Activated gamma-delta T cell (primary cell): ENCODE data around the gene HDAC11.
"Not testable (repeated sequence)": the region's sequence is repeated elsewhere in the genome, so short reads cannot be mapped to it uniquely, and the experiment has no call there.

Experiments
- DNase-seq: peaks from one replicate; lab custom pipeline; 2025; lab: John Stamatoyannopoulos, UW

HDAC11 gene

DNA sequence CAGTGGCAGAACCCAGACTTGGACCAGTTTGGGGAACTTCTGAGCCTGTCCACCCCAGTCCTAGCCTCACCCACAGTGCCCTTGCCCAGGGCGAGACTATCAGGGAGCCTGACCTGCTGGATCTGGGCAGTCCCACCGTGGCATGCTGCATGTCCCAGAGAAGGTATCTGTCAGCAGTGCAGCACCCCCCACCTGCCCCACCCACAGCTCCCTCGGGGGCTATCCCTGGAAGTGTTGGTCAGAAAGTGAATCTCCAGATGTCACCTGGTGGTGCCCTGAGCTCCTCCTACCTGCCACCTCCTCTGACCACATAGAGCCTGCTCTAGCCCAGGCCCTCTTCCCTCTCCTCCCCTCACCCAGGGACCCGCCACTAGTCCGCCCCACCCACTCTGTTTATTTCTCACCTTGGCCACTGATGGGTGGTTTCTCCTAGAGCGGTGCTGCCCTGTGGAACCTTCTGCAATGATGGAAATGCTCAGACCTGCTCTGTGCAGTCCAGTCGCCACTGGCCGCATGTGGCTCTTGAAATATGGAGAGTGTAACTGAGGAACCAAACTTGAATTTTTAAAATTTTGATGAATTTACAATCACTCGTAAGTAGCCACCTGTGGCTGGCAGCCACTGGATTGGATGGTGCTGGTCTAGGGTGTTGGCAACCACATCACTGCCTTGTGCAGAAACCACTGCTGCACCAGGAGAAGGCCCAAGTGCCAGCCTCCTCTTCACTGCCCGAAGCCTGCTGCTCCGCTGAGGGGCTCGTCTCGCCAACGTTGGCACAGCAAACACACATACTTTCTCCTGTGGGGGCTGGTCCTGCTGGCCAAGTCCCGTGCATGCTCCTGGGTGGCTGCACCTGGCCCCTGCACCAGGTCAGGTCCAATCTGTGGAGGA, 13.1 kb downstream of the HDAC11 start:
- no peak for DNase-seq

DNA sequence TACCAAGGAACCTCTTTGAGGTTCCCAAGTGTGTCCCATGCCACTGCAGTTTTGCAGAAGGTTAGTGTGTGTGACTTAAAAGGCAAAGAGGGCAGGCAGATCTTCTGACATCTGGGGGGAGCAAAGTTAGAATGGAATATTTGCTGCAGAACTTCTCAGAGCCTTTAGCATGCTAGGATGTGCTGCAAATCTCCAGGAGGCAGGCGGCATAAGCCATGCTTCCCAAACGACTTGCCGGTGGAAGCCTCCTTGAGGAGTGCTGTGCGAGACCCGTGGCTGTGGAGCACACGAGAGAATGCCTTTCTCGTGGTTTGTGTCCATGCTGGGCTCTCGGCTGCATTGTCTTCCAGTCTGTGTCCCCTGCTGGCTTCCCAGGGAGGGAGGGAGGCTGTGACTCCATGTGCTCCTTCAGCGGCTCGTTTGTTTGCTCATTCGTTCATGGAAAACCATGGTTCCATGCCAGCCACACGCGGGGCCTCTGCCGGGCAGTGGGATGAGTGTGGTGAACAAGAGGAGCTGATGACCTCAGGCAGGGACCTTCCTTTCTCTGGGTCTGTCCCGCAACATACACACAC, 13.8 kb downstream of the HDAC11 start:
- DNase-seq: no peak

DNA sequence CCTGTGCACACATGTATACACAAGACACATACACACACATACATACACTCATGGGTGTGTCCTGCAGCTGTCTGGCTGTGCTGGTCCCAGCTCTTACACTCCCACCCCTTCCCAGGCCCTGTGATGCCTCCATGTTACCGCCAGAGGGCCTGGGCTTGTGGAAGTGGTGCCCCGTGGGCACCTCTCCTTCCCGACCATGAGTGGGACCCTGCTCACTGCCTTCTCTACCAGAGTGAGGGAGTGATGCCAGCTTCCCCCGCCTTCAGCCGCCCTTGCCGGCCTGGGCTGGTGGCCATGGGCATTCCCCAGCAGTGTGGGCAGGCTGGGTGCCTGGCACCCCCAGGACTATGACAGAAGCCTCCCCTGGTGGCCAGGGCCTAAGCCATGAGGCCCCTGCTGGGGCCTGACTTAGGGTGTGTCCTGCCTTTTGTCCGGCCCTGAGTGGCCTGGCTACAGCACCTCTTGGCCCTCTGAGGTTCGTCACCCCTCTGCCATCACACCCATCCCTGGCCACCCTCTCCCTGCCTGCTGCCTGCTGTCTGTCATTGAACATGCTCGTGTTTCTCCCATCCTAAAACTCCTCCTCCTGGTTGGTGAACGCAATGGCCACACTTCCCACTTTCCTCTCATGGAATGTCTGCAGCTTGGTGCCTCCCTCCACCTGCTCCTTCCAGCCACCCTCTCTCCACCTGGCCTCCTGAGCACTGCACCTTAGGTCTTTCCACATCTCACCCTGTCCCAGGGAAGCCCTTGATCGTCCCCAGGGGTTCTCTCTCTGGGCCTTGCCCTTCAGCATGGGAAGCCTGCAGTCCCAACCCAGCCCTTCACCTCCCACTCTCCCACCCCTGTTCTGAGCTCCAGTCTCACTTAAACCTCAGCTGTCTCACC, 14.6 kb downstream of the HDAC11 start:
- no peak for DNase-seq

DNA sequence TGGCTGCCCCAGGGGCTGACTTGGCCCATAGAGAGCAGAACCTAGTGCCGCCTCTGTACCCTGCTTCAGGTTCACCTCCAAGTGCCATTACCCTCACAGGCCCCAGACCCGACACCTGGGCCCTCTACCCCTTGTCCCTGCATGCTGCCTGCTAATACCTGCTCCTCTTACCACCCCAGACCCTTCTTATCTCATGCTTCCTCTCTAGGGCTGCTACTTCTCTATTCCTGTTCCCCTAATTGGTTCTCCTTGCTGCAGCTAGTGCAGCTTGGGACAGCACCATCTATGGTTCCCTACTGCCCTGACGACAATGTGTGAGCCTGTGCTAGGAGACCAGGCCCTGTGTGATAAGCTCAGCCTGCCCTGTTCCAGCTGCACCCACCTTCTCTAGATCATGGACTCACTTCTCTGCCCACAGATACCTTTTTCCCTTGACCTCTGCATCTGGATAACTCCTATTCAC, 15.3 kb downstream of the HDAC11 start:
- DNase-seq: no peak

DNA sequence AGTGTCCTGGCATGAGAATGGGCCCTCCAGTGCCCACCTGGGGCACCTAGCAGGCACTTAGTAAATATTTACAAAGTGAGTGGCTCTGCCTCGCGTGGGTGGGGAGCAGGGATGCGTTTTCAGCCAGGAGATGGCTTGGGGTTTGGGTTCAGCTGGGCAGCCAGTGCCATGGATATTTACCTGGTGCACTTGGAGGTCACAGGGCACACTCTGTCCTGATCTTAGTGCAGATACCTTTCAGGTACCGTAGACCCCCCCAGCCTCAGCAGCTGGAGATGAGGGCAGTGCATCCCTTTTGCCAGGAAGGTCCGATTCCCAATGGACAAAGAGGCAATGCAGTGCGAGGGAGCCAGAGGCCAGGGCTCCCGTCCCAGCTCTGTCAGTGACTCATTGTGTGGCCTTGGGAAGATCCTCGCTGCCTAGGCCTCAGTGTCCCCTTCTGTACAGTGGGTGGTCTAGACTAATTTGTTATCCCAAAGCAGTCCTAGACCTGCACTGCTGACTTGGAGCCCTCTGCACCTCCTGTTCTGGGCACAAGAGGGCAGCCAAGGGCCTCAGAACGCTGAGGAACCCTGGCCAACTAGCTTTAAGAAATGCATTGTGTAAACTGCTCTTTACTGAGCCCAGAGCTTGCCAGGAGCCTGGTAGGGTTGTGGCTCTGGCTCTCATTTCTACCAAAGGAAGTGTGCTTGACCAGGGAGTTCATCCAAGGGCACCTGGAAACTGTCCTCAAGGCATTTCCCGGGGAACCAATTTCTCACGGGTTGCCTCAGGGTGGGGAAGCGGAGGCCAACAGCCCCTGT, 16.0 kb downstream of the HDAC11 start:
- DNase-seq: no peak

DNA sequence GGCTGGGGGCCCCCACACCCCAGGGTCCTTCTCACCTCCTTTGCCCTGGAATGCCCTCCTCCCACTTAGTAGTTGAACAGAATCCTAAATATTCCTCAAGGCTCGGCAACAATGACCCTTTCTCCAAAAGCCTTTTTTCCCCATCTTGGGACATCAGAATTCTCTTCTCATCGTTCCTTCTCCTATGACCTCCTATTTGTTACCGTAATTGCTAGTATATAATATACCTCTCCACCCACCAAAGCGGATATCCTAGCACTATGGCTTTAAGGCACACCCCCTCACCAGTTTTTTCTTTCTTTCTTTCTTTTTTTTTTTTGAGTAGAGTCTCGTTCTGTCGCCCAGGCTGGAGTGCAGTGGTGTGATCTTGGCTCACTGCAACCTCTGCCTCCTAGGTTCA, 16.8 kb downstream of the HDAC11 start:
- no peak for DNase-seq

DNA sequence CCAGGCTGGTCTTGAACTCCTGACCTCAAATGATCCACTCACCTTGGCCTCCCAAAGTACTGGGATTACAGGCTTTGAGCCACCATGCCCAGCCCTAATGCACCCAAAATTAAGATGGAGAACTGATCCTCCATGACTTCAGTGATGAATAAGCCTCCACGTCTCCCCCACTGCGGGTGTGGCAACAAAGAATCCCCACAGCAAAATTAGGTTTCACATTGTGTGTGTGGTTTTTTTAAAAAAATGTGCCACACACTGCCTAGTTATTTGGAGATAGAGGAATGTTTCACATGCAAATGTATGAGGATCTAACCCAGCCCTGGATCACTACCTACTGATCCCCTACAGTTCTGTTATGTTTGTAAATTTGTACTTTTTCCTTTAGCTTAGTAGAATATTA, 17.3 kb downstream of the HDAC11 start:
- no peak for DNase-seq

DNA sequence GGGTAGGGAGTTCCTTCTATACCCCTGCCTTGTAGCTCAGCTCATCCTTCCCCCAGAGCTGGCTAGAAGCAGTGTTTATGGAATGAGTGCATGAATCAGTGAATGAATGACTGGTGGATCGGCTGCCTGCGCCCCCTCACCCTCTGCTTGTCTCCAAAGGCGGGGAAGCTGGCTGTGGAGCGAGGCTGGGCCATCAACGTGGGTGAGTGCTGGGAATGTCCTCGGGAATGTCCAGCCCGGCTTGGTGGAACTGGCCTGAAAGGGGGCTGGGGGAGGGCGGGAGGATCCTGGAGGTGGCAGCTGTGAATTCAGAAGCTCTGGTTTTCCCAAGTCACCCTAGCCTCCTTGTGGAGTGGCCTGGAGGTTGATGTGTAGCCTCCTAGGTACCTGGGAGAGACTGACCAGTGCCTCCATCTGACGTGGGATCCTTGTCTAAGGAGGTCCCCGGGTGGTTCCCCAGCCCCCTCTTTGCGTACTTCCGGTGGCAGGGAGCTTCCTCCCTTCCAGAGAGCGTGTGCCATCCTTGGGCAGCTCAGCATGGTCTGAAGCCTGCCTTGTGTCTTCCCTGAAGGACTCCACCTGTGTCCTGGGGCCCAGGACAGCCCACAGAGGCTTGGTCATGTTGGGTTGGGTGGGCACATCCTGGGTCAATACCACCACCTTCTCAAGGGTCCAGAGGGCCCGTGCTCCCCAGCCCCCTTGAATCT, 18.4 kb downstream of the HDAC11 start:
- no peak for DNase-seq

DNA sequence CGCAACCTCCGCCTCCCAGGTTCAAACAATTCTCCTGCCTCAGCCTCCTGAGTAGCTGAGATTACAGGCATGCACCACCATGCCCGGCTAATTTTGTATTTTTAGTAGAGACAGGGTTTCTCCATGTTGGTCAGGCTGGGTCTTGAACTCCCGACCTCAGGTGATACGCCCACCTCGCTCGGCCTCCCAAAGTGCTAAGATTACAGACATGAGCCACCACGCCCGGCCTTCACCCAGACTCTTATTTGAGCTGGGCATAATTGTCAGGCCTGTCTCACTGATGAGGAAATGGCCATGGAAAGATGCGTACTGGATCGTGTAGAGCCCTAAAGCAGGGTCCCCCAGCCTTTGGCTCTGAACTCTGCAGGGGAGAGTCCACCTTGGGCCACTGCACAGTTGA, 19.1 kb downstream of the HDAC11 start:
- not testable (repeated sequence) for DNase-seq

DNA sequence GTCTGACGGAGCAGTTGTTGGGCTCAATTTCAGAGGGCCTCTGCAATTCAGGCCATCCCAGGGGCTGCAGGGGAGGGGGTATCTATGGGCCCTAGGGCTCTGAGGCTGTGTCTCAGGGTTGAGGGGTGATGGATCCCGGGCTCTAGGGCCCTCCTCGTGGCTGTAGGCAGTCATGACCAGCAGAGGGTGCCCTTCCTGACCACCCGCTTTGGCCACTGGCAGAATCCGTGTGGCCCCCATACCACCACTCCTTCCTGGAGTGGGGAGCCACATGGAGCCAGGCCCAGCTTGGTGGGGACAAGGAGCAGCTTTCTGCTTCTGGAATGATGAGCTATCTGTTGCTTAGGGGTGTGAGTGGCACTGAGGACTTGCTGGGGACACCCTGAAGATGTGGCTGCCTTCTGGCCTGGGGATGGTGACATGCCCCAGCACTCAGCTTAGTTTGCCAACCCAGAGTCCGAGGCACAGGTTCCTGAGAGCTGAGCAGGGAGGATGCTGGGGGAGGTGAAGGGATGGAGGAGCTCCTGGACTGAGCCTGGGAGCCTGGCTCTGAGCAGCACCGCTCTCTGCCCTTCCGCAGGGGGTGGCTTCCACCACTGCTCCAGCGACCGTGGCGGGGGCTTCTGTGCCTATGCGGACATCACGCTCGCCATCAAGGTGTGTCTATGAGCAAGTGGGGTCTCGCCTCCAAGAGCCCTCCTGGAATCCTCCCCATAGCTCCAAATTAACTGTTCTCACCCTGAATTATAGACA, 20.2 kb downstream of the HDAC11 start:
- DNase-seq: no peak

DNA sequence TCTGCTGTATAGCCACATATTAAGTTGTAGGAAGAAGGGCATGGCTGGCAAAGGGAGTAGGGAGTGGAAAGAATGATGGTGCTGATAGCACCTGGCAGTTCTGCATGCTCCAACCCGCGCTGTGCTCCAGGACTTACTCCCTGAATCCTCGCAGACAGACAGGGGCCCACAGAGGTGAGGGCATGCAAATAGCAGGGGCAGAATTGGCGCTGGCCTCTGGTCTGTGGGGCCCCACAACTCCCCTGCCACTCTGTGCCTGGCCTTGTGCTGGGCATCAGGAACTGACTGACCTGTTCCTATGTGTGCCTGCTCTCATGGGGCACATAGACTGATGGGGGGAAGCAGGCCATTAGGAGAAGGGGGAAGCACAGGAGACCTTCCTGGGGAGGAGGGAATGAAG, 20.9 kb downstream of the HDAC11 start:
- no peak for DNase-seq

DNA sequence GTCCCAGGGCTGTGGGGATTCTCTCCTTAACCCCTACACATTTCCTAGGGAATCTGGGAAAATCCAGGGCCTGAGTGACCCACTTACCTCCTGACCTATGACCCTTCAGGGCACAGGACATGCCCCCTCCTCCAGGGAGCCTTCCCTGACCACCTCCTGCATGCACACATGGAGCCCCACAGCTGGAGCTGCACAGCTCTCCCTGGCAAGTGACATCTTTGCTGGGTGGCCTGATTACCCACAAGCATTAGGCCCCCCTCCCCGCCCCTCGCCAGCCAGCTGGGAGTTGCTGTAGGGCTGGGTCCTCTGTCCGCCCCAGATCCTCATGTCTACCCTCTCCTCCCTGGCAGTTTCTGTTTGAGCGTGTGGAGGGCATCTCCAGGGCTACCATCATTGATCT, 21.4 kb downstream of the HDAC11 start:
- DNase-seq: no peak

DNA sequence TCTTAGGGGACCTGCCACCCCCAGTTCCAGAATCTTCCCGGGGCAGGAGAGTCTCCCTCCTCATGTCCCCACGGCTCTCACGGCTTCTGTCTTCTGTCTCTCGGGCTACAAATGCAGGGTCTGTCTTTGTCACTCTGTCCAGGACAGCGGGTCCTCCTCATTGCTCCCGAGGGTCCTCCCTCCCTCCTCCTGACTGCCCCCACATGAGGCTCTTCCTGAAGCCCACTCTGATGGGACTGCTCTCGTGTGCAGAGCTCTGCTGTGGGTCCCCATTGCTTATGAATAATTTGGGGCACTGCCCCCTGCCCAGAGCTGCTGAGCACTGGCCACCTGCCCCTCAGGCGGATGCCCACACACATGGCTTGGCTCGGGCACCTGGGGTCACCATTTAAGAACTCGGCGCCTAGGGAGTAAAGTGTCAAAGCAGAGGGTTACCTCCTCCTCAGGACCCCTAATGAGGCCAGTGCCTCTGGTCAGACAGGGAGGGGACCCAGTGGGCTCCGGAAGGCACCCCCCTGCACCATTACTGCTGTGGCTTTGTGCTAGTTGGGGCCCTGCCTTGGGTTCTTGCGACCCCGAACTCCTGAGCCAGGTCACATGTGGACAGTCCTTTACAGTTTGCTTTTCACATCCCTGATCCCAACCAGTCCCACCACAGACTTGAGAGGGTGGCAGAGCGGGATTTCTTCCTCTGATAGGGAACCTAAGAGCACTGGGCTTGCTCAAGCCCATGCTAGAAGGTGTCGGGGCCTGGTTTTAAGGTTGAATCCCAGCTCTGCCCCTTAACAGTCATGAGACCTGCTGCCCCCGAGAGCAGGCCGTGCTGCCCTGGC, 22.1 kb downstream of the HDAC11 start:
- no peak for DNase-seq

DNA sequence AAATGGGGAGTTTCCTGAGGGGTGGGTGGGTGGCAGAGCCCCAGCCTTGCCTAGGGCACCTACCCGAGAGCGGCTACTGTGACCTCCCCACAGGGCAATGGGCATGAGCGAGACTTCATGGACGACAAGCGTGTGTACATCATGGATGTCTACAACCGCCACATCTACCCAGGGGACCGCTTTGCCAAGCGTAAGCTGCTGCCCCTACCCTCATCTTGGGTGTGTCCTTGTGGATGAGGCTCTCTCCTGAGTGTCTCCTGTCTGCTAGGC, 22.6 kb downstream of the HDAC11 start:
- DNase-seq: no peak

DNA sequence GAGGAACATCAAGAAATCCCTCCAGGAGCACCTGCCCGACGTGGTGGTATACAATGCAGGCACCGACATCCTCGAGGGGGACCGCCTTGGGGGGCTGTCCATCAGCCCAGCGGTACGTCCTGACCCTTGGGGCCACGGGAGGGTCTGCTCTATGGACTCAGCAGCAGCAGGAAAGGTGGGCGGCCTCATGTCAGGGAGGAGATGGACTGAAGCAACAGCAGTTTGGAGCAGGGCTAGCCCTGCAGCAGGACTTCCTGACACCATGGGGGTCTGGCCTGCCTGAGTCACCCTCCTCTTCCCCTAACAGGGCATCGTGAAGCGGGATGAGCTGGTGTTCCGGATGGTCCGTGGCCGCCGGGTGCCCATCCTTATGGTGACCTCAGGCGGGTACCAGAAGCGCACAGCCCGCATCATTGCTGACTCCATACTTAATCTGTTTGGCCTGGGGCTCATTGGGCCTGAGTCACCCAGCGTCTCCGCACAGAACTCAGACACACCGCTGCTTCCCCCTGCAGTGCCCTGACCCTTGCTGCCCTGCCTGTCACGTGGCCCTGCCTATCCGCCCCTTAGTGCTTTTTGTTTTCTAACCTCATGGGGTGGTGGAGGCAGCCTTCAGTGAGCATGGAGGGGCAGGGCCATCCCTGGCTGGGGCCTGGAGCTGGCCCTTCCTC, 24.2 kb downstream of the HDAC11 start:
- DNase-seq: no peak

DNA sequence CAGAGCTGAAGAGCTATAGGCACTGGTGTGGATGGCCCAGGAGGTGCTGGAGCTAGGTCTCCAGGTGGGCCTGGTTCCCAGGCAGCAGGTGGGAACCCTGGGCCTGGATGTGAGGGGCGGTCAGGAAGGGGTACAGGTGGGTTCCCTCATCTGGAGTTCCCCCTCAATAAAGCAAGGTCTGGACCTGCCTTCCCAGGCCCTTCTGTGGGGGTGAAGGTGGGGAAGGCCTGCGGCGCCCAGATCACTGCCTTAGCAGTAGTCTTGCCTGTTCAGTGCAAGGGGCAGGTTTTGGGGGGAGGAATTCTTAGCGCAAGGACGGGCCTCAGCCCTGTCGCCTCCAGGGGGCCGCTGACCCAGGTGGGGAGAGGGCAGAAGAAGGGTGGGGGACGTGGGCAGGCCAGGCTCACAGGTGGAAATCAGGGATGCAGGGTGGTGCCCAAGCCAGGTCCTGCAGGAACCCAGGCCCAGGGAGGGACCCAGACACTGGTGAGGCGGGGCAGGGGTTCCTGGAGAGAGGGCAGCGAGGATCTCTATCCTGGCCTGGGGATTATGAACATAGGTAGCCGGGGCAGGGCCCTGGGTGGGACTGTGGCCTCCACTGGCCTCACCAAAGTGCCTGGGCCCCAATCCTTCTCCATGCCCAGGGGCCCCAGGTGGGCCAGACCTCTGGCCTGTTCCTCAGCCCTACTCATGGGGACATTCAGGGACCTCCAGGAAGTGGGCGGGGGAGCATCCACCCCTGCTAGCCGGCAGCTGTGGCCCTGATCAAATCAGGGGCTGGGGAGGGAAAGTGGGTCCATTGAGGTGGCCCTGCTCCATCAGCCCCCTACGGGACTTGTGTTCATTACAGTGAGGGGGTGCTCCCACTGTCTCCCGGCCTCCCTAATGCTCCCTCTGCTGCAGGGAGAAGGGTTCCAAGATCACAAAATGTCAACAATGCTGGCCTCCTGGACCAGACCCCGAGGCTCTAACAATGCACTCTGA, 25.3 kb downstream of the HDAC11 start:
- no peak for DNase-seq

DNA sequence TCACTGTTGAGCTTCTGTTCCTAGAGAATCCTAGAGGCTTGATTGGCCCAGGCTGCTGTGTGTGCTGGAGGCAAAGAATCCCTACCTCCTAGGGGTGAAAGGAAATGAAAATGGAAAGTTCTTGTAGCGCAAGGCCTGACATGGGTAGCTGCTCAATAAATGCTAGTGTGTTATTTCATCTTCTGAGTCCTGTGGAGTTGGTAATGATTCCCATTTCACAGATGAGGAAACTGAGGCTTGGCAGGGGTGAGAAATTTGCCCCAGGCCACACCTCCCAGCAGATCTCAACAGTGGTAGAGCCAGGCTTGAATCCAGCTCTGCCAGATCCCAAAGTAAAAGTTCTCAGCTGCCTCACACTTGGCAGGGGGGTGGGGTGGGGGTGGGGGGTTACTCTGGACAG, 26.1 kb downstream of the HDAC11 start:
- no peak for DNase-seq

DNA sequence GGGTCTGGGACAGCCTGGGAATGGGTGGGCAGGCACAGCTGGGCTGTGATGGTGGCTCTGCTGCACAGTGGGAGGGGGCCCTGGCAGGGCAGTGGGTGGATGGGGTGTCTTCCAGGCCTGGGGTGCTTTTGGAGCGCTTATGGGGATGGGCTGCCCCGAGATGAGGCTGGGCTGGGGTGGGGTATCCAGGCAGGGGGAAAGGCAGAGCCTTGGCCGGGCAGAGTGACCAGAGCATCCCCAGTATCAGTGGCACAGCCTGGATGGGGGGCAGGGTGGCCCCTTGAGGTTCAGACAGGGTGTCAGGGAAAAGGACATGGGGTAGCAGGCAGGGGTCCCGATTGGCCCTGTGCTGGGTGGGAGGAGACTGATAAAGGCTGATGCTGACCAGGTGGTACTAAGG, 26.6 kb downstream of the HDAC11 start:
- DNase-seq: no peak
